ENCODE data around the gene TMEM169. TPM values are rescaled to one million over a fixed set of nuclear protein-coding genes. Genes with fewer than 3 reads are reported as not detected.

The TMEM169 gene
- total and polyA plus RNA-seq, 10 of the 15 experiments (the other 5 are each of a cell fraction or from before 2014, with no cell fraction given): 0.23 to 3.2 (median 2.3) TPM

DNA sequence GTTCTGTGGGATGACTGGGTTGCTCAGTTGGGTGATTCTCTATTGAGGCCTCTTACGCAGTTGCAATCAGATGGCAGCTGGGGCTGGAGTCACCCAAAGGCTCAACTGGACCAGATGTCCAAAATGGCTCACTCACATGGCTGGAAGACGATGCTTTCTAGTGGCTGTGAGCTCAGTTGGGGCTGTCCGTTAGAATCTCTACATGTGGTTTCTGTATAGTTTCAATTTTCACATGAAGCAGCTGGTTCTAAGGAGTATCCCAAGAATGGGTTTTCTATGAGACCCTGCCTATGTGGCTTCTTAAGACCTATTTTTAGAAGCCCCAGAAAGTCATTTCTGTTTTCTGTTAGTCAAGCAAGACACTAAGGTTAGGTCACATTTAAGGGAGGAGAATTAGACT lies 31.9 kb downstream of the TMEM169 start (continued):
- TF ChIP-seq, protein P1, sequence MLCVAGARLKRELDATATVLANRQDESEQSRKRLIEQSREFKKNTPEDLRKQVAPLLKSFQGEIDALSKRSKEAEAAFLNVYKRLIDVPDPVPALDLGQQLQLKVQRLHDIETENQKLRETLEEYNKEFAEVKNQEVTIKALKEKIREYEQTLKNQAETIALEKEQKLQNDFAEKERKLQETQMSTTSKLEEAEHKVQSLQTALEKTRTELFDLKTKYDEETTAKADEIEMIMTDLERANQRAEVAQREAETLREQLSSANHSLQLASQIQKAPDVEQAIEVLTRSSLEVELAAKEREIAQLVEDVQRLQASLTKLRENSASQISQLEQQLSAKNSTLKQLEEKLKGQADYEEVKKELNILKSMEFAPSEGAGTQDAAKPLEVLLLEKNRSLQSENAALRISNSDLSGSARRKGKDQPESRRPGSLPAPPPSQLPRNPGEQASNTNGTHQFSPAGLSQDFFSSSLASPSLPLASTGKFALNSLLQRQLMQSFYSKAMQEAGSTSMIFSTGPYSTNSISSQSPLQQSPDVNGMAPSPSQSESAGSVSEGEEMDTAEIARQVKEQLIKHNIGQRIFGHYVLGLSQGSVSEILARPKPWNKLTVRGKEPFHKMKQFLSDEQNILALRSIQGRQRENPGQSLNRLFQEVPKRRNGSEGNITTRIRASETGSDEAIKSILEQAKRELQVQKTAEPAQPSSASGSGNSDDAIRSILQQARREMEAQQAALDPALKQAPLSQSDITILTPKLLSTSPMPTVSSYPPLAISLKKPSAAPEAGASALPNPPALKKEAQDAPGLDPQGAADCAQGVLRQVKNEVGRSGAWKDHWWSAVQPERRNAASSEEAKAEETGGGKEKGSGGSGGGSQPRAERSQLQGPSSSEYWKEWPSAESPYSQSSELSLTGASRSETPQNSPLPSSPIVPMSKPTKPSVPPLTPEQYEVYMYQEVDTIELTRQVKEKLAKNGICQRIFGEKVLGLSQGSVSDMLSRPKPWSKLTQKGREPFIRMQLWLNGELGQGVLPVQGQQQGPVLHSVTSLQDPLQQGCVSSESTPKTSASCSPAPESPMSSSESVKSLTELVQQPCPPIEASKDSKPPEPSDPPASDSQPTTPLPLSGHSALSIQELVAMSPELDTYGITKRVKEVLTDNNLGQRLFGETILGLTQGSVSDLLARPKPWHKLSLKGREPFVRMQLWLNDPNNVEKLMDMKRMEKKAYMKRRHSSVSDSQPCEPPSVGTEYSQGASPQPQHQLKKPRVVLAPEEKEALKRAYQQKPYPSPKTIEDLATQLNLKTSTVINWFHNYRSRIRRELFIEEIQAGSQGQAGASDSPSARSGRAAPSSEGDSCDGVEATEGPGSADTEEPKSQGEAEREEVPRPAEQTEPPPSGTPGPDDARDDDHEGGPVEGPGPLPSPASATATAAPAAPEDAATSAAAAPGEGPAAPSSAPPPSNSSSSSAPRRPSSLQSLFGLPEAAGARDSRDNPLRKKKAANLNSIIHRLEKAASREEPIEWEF (IDR thresholded peaks at IDR 0.05; ENCODE audit: insufficient replicate concordance, low read depth, low read length): peak; percentile 28
- TF ChIP-seq, protein P2, sequence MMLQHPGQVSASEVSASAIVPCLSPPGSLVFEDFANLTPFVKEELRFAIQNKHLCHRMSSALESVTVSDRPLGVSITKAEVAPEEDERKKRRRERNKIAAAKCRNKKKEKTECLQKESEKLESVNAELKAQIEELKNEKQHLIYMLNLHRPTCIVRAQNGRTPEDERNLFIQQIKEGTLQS (IDR thresholded peaks at IDR 0.05; ENCODE audit: borderline replicate concordance, extremely low read depth, low read depth, low read length): no peak
- TF ChIP-seq, protein P3, sequence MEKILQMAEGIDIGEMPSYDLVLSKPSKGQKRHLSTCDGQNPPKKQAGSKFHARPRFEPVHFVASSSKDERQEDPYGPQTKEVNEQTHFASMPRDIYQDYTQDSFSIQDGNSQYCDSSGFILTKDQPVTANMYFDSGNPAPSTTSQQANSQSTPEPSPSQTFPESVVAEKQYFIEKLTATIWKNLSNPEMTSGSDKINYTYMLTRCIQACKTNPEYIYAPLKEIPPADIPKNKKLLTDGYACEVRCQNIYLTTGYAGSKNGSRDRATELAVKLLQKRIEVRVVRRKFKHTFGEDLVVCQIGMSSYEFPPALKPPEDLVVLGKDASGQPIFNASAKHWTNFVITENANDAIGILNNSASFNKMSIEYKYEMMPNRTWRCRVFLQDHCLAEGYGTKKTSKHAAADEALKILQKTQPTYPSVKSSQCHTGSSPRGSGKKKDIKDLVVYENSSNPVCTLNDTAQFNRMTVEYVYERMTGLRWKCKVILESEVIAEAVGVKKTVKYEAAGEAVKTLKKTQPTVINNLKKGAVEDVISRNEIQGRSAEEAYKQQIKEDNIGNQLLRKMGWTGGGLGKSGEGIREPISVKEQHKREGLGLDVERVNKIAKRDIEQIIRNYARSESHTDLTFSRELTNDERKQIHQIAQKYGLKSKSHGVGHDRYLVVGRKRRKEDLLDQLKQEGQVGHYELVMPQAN (conservative IDR thresholded peaks at IDR 0.05): no peak; the same call in 1 of the 2 replicates
- TF ChIP-seq RB1 (IDR thresholded peaks at IDR 0.05; ENCODE audit: borderline replicate concordance): no peak
- TF ChIP-seq ZZZ3 (IDR thresholded peaks at IDR 0.05; ENCODE audit: control insufficient read depth, insufficient read length, low read depth): no peak
- TF ChIP-seq KLF5 (IDR thresholded peaks at IDR 0.05; ENCODE audit: partially characterized antibody): no peak
- TF ChIP-seq RAD51 (IDR thresholded peaks at IDR 0.05): peak; percentile 70
- TF ChIP-seq, protein P4, sequence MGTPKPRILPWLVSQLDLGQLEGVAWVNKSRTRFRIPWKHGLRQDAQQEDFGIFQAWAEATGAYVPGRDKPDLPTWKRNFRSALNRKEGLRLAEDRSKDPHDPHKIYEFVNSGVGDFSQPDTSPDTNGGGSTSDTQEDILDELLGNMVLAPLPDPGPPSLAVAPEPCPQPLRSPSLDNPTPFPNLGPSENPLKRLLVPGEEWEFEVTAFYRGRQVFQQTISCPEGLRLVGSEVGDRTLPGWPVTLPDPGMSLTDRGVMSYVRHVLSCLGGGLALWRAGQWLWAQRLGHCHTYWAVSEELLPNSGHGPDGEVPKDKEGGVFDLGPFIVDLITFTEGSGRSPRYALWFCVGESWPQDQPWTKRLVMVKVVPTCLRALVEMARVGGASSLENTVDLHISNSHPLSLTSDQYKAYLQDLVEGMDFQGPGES (IDR thresholded peaks at IDR 0.05): no peak
- TF ChIP-seq ZNF384 (IDR thresholded peaks at IDR 0.05; ENCODE audit: borderline replicate concordance, low read depth, low read length): no peak
- TF ChIP-seq, protein P5, sequence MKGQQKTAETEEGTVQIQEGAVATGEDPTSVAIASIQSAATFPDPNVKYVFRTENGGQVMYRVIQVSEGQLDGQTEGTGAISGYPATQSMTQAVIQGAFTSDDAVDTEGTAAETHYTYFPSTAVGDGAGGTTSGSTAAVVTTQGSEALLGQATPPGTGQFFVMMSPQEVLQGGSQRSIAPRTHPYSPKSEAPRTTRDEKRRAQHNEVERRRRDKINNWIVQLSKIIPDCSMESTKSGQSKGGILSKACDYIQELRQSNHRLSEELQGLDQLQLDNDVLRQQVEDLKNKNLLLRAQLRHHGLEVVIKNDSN (IDR thresholded peaks at IDR 0.05; ENCODE audit: borderline replicate concordance, extremely low read length, insufficient read depth, low read depth, low read length): no peak
- TF ChIP-seq SMAD1 (IDR thresholded peaks at IDR 0.05; ENCODE audit: low read depth, partially characterized antibody): no peak
- TF ChIP-seq TBL1XR1 (IDR thresholded peaks at IDR 0.05; ENCODE audit: low read depth, low read length): peak; percentile 91; the same call in 1 of the 2 replicates
- TF ChIP-seq KAT2A (conservative IDR thresholded peaks at IDR 0.05; ENCODE audit: control insufficient read depth, low read depth, low read length): no peak
- TF ChIP-seq EED (IDR thresholded peaks at IDR 0.05; ENCODE audit: low read depth): 0 out of 2 replicates have a peak, but pooled peaks have one; percentile 40
- TF ChIP-seq EZH2 (IDR thresholded peaks at IDR 0.05; ENCODE audit: borderline replicate concordance, control insufficient read depth, low read depth, low read length): no peak
- no peak for TF ChIP-seq ZNF274 (IDR thresholded peaks at IDR 0.05; ENCODE audit: insufficient read depth, insufficient read length)
- TF ChIP-seq SMARCA5 (IDR thresholded peaks at IDR 0.05): no peak
- TF ChIP-seq TCF7 (IDR thresholded peaks at IDR 0.05; ENCODE audit: borderline replicate concordance): no peak
- TF ChIP-seq, protein P6, sequence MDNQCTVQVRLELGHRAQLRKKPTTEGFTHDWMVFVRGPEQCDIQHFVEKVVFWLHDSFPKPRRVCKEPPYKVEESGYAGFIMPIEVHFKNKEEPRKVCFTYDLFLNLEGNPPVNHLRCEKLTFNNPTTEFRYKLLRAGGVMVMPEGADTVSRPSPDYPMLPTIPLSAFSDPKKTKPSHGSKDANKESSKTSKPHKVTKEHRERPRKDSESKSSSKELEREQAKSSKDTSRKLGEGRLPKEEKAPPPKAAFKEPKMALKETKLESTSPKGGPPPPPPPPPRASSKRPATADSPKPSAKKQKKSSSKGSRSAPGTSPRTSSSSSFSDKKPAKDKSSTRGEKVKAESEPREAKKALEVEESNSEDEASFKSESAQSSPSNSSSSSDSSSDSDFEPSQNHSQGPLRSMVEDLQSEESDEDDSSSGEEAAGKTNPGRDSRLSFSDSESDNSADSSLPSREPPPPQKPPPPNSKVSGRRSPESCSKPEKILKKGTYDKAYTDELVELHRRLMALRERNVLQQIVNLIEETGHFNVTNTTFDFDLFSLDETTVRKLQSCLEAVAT (IDR thresholded peaks at IDR 0.05): no peak
